ENCODE results near the gene ZNF19.
A peak's percentile ranks its signal among the peaks of the same experiment; 100 is the strongest.

ZNF19 gene

GRCh38 chr16:71440669-71441347, 48.3 kb downstream of the ZNF19 start:
- DNase-seq: no peak

GRCh38 chr16:71439523-71439922, 49.6 kb downstream of the ZNF19 start:
- DNase-seq: no peak

- no peak for DNase-seq
Observed at GRCh38 chr16:71436473-71436872, 52.7 kb downstream of the ZNF19 start.

GRCh38 chr16:71432906-71433305, 56.2 kb downstream of the ZNF19 start:
- DNase-seq: no peak

GRCh38 chr16:71431991-71432390, 57.1 kb downstream of the ZNF19 start:
- no peak for DNase-seq

- no peak for DNase-seq
Observed at GRCh38 chr16:71431176-71431575, 57.9 kb downstream of the ZNF19 start.

- no peak for DNase-seq
Observed at GRCh38 chr16:71430744-71431143, 58.4 kb downstream of the ZNF19 start.

GRCh38 chr16:71429581-71429980, 59.5 kb downstream of the ZNF19 start:
- no peak for DNase-seq

- DNase-seq: no peak
Observed at GRCh38 chr16:71428883-71429282, 60.2 kb downstream of the ZNF19 start.

GRCh38 chr16:71428385-71428784, 60.7 kb downstream of the ZNF19 start:
- DNase-seq: no peak

GRCh38 chr16:71426880-71427615, 62.1 kb downstream of the ZNF19 start:
- no peak for DNase-seq

- peak; percentile 97 for DNase-seq
Observed at GRCh38 chr16:71426069-71426879, 62.9 kb downstream of the ZNF19 start.

GRCh38 chr16:71425746-71426068, 63.4 kb downstream of the ZNF19 start:
- DNase-seq: no peak

- no peak for DNase-seq
Observed at GRCh38 chr16:71424626-71425025, 64.5 kb downstream of the ZNF19 start.

- DNase-seq: no peak
Observed at GRCh38 chr16:71423865-71424264, 65.3 kb downstream of the ZNF19 start.
